OCI-LY1 (cell line): ENCODE results near the gene SRL.

Experiments used
- H2AFZ ChIP-seq: fragments of 200-600 bp; sonication (generic), shearing (Covaris generic); 2 replicates; pipeline ENCODE4 v1.6.0; 2014; ENCODE audit warnings: antibody characterized with exemption, mild to moderate bottlenecking, low read length
- H3F3A ChIP-seq: fragments of 200-600 bp; sonication (generic), shearing (Covaris generic); 2 replicates; pipeline ENCODE4 v1.6.0; 2014; ENCODE audit warnings: mild to moderate bottlenecking, antibody characterized with exemption, low read length, moderate library complexity; ENCODE audit not compliant: insufficient read depth
- H3K27ac ChIP-seq: fragments of 200-600 bp; sonication (generic); 2 replicates; pipeline ENCODE4 v1.5.1; 2014; ENCODE audit warnings: low read length, mixed run types, mild to moderate bottlenecking, low read depth; ENCODE audit not compliant: poor library complexity, severe bottlenecking
- H3K27me3 ChIP-seq: fragments of 200-600 bp; sonication (generic); 2 replicates; pipeline ENCODE4 v1.6.0; 2014; ENCODE audit warnings: antibody characterized with exemption, mild to moderate bottlenecking, low read length, moderate library complexity; ENCODE audit not compliant: insufficient read depth
- H3K36me3 ChIP-seq: fragments of 200-600 bp; sonication (generic); 2 replicates; pipeline ENCODE4 v1.6.1; 2014; ENCODE audit warnings: mild to moderate bottlenecking, antibody characterized with exemption, low read length, moderate library complexity, mixed read lengths; ENCODE audit not compliant: insufficient read depth
- H3K4me1 ChIP-seq: fragments of 200-600 bp; sonication (generic); 2 replicates; pipeline ENCODE4 v1.5.1; 2014; ENCODE audit warnings: mild to moderate bottlenecking, low read length, moderate library complexity; ENCODE audit not compliant: insufficient read depth, severe bottlenecking
- H3K4me2 ChIP-seq: fragments of 200-600 bp; sonication (generic), shearing (Covaris generic); 2 replicates; pipeline ENCODE4 v1.6.1; 2014; ENCODE audit warnings: low read length
- H3K4me3 ChIP-seq: fragments of 200-600 bp; sonication (generic); 2 replicates; pipeline ENCODE4 v1.5.1; 2014; ENCODE audit warnings: low read length, low read depth, mild to moderate bottlenecking, mixed read lengths; ENCODE audit not compliant: poor library complexity, severe bottlenecking
- H3K79me2 ChIP-seq: fragments of 200-600 bp; shearing (Covaris generic); 2 replicates; pipeline ENCODE4 v1.6.1; 2016; ENCODE audit warnings: mixed run types, low read length, mixed read lengths; ENCODE audit not compliant: insufficient read depth
- H3K9ac ChIP-seq: fragments of 200-600 bp; sonication (generic), shearing (Covaris generic); 2 replicates; pipeline ENCODE4 v1.6.1; 2014; ENCODE audit warnings: mild to moderate bottlenecking, low read length, mixed read lengths
- H3K9me2 ChIP-seq: fragments of 200-600 bp; sonication (generic), shearing (Covaris generic); 2 replicates; pipeline ENCODE4 v1.6.1; 2014; ENCODE audit warnings: low read depth, mild to moderate bottlenecking, low read length, mixed read lengths
- H3K9me3 ChIP-seq: fragments of 200-600 bp; shearing (Covaris generic); 2 replicates; pipeline ENCODE4 v1.6.1; 2014; ENCODE audit warnings: low read length, mixed read lengths
- H4K20me1 ChIP-seq: fragments of 200-600 bp; sonication (generic), shearing (Covaris generic); 2 replicates; pipeline ENCODE4 v1.6.0; 2016; ENCODE audit warnings: mild to moderate bottlenecking, low read length; ENCODE audit not compliant: insufficient read depth
- CTCF ChIP-seq: fragments of 200-600 bp; sonication (generic), shearing (Covaris generic); IDR thresholded peaks from 2 replicates; pipeline ENCODE4 v1.5.1; 2017; ENCODE audit warnings: mild to moderate bottlenecking, antibody characterized with exemption, low read length, moderate library complexity, mixed read lengths
- EZH2 ChIP-seq: fragments of 200-600 bp; sonication (generic), shearing (Covaris generic); IDR thresholded peaks from 2 replicates; pipeline ENCODE4 v1.8.0; 2017; ENCODE audit warnings: borderline replicate concordance, mixed run types, mild to moderate bottlenecking, antibody characterized with exemption, low read length, moderate library complexity, mixed read lengths

SRL gene

GRCh38 chr16:4217204-4218131, 24.4 kb downstream of the SRL start:
- no peak overlapping the region for H2AFZ ChIP-seq
- no peak overlapping the region for H3K9ac ChIP-seq
- H3K36me3 ChIP-seq = no peaks in the 10 kb centered on the region
- H3F3A ChIP-seq = no peaks in the 10 kb centered on the region
- H3K27me3 ChIP-seq = no peaks in the 10 kb centered on the region; the same call in 1 of the 2 replicates
- no peak overlapping the region for H3K27ac ChIP-seq
- no peaks in the 10 kb centered on the region for H4K20me1 ChIP-seq
- H3K4me3 ChIP-seq = no peak overlapping the region
- no peaks in the 10 kb centered on the region for H3K4me1 ChIP-seq
- H3K9me3 ChIP-seq = no peaks in the 10 kb centered on the region
- TF ChIP-seq CTCF (no peak), EZH2 (no peak)
- no peaks in the 10 kb centered on the region for H3K79me2 ChIP-seq
- no peaks in the 10 kb centered on the region for H3K9me2 ChIP-seq
- no peak overlapping the region for H3K4me2 ChIP-seq

- Histone ChIP-seq H3K27me3 (no peaks in the 10 kb centered on the region), H3F3A (no peaks in the 10 kb centered on the region), H3K4me3 (no peak overlapping the region), H3K4me1 (no peaks in the 10 kb centered on the region), H2AFZ (no peak overlapping the region), H3K9me3 (no peaks in the 10 kb centered on the region), H3K79me2 (no peaks in the 10 kb centered on the region), H3K4me2 (no peak overlapping the region), H3K36me3 (no peaks in the 10 kb centered on the region), H3K9me2 (no peaks in the 10 kb centered on the region), H3K27ac (no peak overlapping the region), H3K9ac (no peak overlapping the region), H4K20me1 (no peaks in the 10 kb centered on the region)
- TF ChIP-seq EZH2 (no peak), CTCF (no peak)
Observed at GRCh38 chr16:4216596-4216995, 25.3 kb downstream of the SRL start.

- no peak overlapping the region for H3K27ac ChIP-seq
- no peak overlapping the region for H3K4me2 ChIP-seq
- H2AFZ ChIP-seq = no peak overlapping the region
- no peaks in the 10 kb centered on the region for H3K4me1 ChIP-seq
- no peak overlapping the region for H3K9ac ChIP-seq
- no peaks in the 10 kb centered on the region for H3K27me3 ChIP-seq
- H4K20me1 ChIP-seq = no peaks in the 10 kb centered on the region
- no peaks in the 10 kb centered on the region for H3K9me2 ChIP-seq
- no peak overlapping the region for H3K4me3 ChIP-seq
- no peaks in the 10 kb centered on the region for H3F3A ChIP-seq
- TF ChIP-seq EZH2 (no peak), CTCF (no peak)
- no peaks in the 10 kb centered on the region for H3K36me3 ChIP-seq
- H3K79me2 ChIP-seq = no peaks in the 10 kb centered on the region
- no peaks in the 10 kb centered on the region for H3K9me3 ChIP-seq
Observed at GRCh38 chr16:4215106-4215505, 26.8 kb downstream of the SRL start.
